Peyer's patch (tissue), 4 donors: ENCODE measurements around the gene EPG5. TPM values are rescaled to one million over a fixed set of nuclear protein-coding genes. Genes with fewer than 3 reads are reported as not detected.

Experiments used
- DNase-seq, 3 donors: peaks; one replicate each; pipeline ENCODE4 v3.0.0-alpha.2; 2017 to 2019
- H3K27ac ChIP-seq, 4 donors: fragments of 200-600 bp; sonication (generic); one replicate each; pipeline ENCODE4 v1.5.1; 2016 to 2019
- H3K27me3 ChIP-seq, 2 donors: fragments of 200-600 bp; sonication (generic); one replicate each; pipeline ENCODE4 v1.5.1; 2019
- H3K36me3 ChIP-seq, 3 donors: fragments of 200-600 bp; sonication (generic); one replicate each; pipeline ENCODE4 v1.5.1; 2016 to 2019
- H3K4me1 ChIP-seq, 4 donors: fragments of 200-600 bp; sonication (generic); one replicate each; pipeline ENCODE4 v1.5.1; 2016 to 2019
- H3K4me3 ChIP-seq, 4 donors: fragments of 200-600 bp; sonication (generic); 1 replicate in 3 of 4; 2 replicates in 1 of 4; pipeline ENCODE4 v1.5.1; 2016 to 2019; ENCODE audit warnings: mild to moderate bottlenecking in 1 of 4
- H3K9me3 ChIP-seq, 4 donors: fragments of 200-600 bp; sonication (generic); one replicate each; pipeline ENCODE4 v1.5.1; 2016 to 2019; ENCODE audit warnings: mild to moderate bottlenecking in 1 of 4
- CTCF ChIP-seq, 6 experiments: fragments of 450-650 bp in 4 of 6; fragments of 200-600 bp in 2 of 6; sonication (generic) in 1 of 6; IDR thresholded peaks; one replicate each; pipeline ENCODE4 v1.5.1; 2017 to 2019; ENCODE audit warnings: antibody characterized with exemption in 6 of 6, mild to moderate bottlenecking in 3 of 6, moderate library complexity in 1 of 6
- POLR2A ChIP-seq, 2 donors: fragments of 450-650 bp; IDR thresholded peaks; one replicate each; pipeline ENCODE4 v1.5.1; 2017; ENCODE audit warnings: antibody characterized with exemption in 2 of 2, mild to moderate bottlenecking in 2 of 2, moderate library complexity in 2 of 2
- total RNA-seq, 4 donors: library from RNA; depleted of rRNA; stranded (reverse); fragments of >200 nt; gene quantifications; one replicate each; pipeline ENCODE4 v1.1.0, GENCODE V29; 2016

Gene EPG5
- total RNA-seq, 4 donors from 2014 or later: 27.7 to 61.1 (median 33.3) TPM

- Histone ChIP-seq H3K4me1 (no peaks in the 10 kb centered on the region), H3K4me3 (no peak overlapping the region), H3K27ac (no peak overlapping the region), H3K27me3 (no peaks in the 10 kb centered on the region), H3K9me3 (no peaks in the 10 kb centered on the region), H3K36me3 (peaks cover 0 to 74% (median 0%) of the 10 kb centered on the region in 3 donors)
- DNase-seq: no peak
- TF ChIP-seq CTCF (IDR thresholded peaks at IDR 0.05): no peak
- no peak for TF ChIP-seq POLR2A (IDR thresholded peaks at IDR 0.05)
Measured at GRCh38 chr18:45863469-45863868, 103.7 kb downstream of the EPG5 start.

GRCh38 chr18:45861926-45862325, 105.2 kb downstream of the EPG5 start:
- H3K36me3 ChIP-seq: peaks cover 0 to 73% (median 0%) of the 10 kb centered on the region in 3 donors
- H3K27ac ChIP-seq: no peak overlapping the region
- no peaks in the 10 kb centered on the region for H3K4me1 ChIP-seq
- TF ChIP-seq POLR2A (IDR thresholded peaks at IDR 0.05) (no peak), CTCF (IDR thresholded peaks at IDR 0.05) (no peak)
- H3K27me3 ChIP-seq: no peaks in the 10 kb centered on the region
- H3K9me3 ChIP-seq: no peaks in the 10 kb centered on the region
- no peak overlapping the region for H3K4me3 ChIP-seq
- no peak for DNase-seq

GRCh38 chr18:45860971-45861370, 106.2 kb downstream of the EPG5 start:
- DNase-seq: no peak
- Histone ChIP-seq H3K4me3 (no peak overlapping the region), H3K27me3 (no peaks in the 10 kb centered on the region), H3K4me1 (no peaks in the 10 kb centered on the region), H3K27ac (no peak overlapping the region), H3K9me3 (no peaks in the 10 kb centered on the region), H3K36me3 (peaks cover 0 to 73% (median 0%) of the 10 kb centered on the region in 3 donors)
- TF ChIP-seq CTCF (IDR thresholded peaks at IDR 0.05): no peak
- TF ChIP-seq POLR2A (IDR thresholded peaks at IDR 0.05): no peak

- Histone ChIP-seq H3K4me1 (no peaks in the 10 kb centered on the region), H3K9me3 (no peaks in the 10 kb centered on the region), H3K27ac (no peak overlapping the region), H3K36me3 (peaks cover 0 to 73% (median 0%) of the 10 kb centered on the region in 3 donors), H3K27me3 (no peaks in the 10 kb centered on the region), H3K4me3 (no peak overlapping the region)
- no peak for DNase-seq
- TF ChIP-seq CTCF (IDR thresholded peaks at IDR 0.05) (no peak), POLR2A (IDR thresholded peaks at IDR 0.05) (no peak)
Measured at GRCh38 chr18:45860492-45860891, 106.6 kb downstream of the EPG5 start.

- H3K27ac ChIP-seq: no peak overlapping the region
- H3K9me3 ChIP-seq: no peaks in the 10 kb centered on the region
- no peaks in the 10 kb centered on the region for H3K4me1 ChIP-seq
- no peak for DNase-seq
- H3K4me3 ChIP-seq: no peak overlapping the region
- H3K27me3 ChIP-seq: no peaks in the 10 kb centered on the region
- TF ChIP-seq POLR2A (IDR thresholded peaks at IDR 0.05): no peak
- peaks cover 0 to 73% (median 0%) of the 10 kb centered on the region in 3 donors for H3K36me3 ChIP-seq
Measured at GRCh38 chr18:45859334-45859733, 107.8 kb downstream of the EPG5 start.

GRCh38 chr18:45856531-45856930, 110.6 kb downstream of the EPG5 start:
- Histone ChIP-seq H3K36me3 (peaks cover 0 to 83% (median 0%) of the 10 kb centered on the region in 3 donors), H3K27ac (no peak overlapping the region), H3K9me3 (no peaks in the 10 kb centered on the region), H3K4me3 (no peak overlapping the region), H3K27me3 (no peaks in the 10 kb centered on the region), H3K4me1 (no peaks in the 10 kb centered on the region)
- TF ChIP-seq POLR2A (IDR thresholded peaks at IDR 0.05) (no peak), CTCF (IDR thresholded peaks at IDR 0.05) (no peak)
- DNase-seq: no peak
